ENCODE measurements around the gene SMIM36.
"Not testable (repeated sequence)": the region's sequence is repeated elsewhere in the genome, so short reads cannot be mapped to it uniquely, and the experiment has no call there.

SMIM36 gene

GRCh38 chr17:55433029-55433628, 78.1 kb downstream of the SMIM36 start:
- DNase-seq, result no peak

- DNase-seq, result no peak
Observed at GRCh38 chr17:55432358-55433028, 78.8 kb downstream of the SMIM36 start.

GRCh38 chr17:55431914-55432313, 79.3 kb downstream of the SMIM36 start:
- not testable (repeated sequence) for DNase-seq

- no peak for DNase-seq
Observed at GRCh38 chr17:55430541-55431288, 80.5 kb downstream of the SMIM36 start.

- no peak for DNase-seq
Observed at GRCh38 chr17:55427587-55427882, 83.7 kb downstream of the SMIM36 start.

GRCh38 chr17:55426851-55427586, 84.2 kb downstream of the SMIM36 start:
- DNase-seq, result no peak

GRCh38 chr17:55424893-55425540, 86.2 kb downstream of the SMIM36 start:
- no peak for DNase-seq

GRCh38 chr17:55423535-55423934, 87.7 kb downstream of the SMIM36 start:
- no peak for DNase-seq

GRCh38 chr17:55422828-55423164, 88.5 kb downstream of the SMIM36 start:
- DNase-seq, result not testable (repeated sequence)

- peak in 1 of 2 experiments; percentile 12 for DNase-seq
Observed at GRCh38 chr17:55421179-55421934, 89.9 kb downstream of the SMIM36 start, which contains the start of gene MMD. MMD (minus strand) TSS chr17:55421835; CDS start chr17:55421695, 140 bp downstream.

GRCh38 chr17:55420776-55421178, 90.5 kb downstream of the SMIM36 start:
- DNase-seq, result no peak

GRCh38 chr17:55420067-55420775, 91.0 kb downstream of the SMIM36 start:
- no peak for DNase-seq

- DNase-seq, result no peak
Observed at GRCh38 chr17:55418369-55419268, 92.6 kb downstream of the SMIM36 start.

- DNase-seq, result no peak
Observed at GRCh38 chr17:55417411-55418268, 93.6 kb downstream of the SMIM36 start.

GRCh38 chr17:55416470-55417052, 94.7 kb downstream of the SMIM36 start:
- no peak for DNase-seq

GRCh38 chr17:55416000-55416399, 95.3 kb downstream of the SMIM36 start:
- DNase-seq, result no peak

GRCh38 chr17:55414983-55415382, 96.3 kb downstream of the SMIM36 start:
- no peak for DNase-seq

- DNase-seq, result no peak
Observed at GRCh38 chr17:55413825-55414489, 97.3 kb downstream of the SMIM36 start.

Data from NCI-H1930 (cell line).